Embryonic facial prominence (tissue), 1 donor: ENCODE measurements around the gene RPS15.
"Not testable (repeated sequence)": the region's sequence is repeated elsewhere in the genome, so short reads cannot be mapped to it uniquely, and the experiment has no call there.

ENCODE experiments used
- DNase-seq: peaks from one replicate; pipeline ENCODE4 v3.0.0-alpha.2; 2016; ENCODE audit errors: extremely low spot score

The RPS15 gene

DNA sequence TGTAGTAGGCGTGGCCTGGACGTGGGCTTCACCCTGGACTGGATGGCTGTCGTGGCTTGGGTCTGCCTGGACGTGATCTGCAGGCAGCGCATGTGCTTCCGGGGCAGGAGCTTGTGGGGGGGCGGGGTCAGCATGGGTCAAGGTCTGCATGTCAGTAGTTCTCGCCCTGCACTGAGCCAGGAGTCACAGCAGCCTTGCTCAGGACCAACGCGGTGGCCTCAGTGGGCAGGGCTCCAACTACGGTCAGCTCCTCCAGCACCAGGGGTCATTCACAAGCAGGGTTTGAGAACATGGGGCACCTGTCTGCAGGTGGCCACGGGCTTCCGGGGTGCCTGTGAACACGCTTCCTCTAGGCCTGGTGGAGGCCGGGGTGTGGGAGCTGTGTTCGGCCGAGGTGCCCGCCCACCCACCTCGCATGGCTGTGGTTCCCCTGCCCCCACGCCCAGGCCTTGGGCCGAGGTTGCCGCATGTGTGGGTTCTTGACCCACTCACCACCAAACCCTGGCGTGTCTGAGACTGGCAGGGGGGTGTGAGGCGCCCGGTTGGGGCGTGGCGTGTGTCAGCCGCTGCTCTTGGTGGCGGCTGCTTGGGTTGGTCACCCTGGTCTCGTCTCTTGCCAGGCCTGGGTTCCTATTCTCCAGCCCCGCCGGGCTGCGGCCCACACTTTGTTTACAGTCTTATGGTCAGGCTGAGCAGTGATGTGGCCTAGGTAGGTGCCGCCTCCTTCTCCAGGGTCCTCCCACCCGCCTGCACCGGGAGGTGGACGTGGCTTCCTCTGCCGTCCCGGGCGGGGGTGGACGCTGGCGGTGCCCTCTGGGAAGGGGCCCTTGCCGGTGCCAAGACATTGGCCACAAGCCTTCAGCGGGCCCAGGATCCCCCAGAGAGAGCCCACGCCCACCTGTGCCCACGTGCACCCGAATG is 4.8 kb upstream of the RPS15 start:
- DNase-seq = no peak

- no peak for DNase-seq
These were observed 4.2 kb upstream of the RPS15 start for GRCh38 chr19:1434040-1434366.

DNA sequence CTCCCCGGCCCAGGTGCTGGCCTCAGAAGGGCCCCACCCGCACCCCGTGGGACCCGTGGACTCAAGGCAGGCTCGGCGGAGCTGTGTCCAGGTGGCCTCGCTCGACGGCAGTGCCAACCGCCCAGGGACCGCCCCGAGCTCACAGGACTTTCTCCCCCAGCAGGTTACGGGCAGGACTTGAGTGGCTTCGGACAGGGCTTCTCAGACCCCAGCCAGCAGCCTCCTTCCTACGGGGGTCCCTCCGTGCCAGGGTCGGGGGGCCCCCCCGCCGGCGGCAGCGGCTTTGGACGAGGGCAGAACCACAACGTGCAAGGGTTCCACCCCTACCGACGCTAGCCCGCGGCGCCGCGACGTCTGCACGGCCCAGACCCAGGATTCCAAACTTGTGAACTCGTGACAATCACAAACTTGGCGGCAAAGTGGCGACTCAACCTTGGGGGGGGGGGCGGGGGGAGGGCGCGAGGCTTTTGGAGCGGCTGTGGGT is 3.6 kb upstream of the RPS15 start:
- DNase-seq = no peak

DNA sequence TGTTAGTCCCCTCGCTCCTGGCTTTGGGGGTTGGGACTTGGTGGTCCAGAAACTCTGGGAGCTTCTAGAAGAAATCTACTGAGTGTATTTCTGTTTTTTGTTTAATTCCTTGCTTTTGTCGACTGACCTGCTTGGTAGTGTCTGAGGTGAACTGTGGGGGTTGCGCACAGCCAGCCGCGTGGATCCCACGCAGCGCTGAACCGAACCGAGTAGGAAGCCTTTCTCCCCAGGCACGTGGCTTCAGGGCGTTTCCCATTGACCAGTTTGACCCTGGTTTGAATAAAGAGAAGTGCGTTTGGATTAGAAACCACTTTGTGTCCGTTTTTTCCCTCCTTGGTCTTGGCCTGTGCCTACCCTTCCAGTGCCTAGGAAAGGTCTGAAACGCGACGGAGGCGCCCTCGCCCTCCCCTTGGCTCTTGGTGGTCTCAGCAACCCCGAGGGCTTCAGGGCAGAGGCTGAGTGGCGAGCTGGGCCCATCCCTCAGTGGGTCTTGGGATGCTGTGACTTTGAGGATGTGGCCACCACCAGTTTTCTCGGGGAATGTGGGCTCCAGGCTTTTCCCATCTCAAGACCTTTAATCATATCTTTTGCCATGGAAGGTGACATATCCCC is 2.7 kb upstream of the RPS15 start:
- no peak for DNase-seq

GRCh38 chr19:1437609-1438008 is 587 bp upstream of the RPS15 start:
- DNase-seq = no peak

DNA sequence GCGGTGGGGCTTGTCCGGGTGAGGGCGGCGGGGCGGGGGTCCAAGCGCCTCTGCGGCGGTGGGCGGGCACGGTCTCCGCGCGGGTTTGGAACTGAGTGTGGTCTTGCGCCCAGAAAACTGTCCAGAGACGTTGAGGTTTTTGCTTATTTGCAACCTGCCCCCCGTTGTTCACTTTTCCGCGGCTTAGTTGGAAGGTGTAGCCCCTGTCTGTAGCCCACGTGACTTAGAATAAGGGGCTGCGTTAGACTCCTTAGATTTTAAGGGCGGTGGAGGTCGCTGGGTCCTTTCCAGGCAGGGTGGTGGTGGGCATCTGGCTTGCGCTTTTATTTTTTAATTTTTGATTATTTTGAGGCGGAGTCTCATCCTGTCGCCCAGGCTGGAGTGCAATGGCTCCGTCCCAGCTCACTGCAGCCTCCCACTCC is 748 bp downstream of the RPS15 start:
- DNase-seq = no peak

DNA sequence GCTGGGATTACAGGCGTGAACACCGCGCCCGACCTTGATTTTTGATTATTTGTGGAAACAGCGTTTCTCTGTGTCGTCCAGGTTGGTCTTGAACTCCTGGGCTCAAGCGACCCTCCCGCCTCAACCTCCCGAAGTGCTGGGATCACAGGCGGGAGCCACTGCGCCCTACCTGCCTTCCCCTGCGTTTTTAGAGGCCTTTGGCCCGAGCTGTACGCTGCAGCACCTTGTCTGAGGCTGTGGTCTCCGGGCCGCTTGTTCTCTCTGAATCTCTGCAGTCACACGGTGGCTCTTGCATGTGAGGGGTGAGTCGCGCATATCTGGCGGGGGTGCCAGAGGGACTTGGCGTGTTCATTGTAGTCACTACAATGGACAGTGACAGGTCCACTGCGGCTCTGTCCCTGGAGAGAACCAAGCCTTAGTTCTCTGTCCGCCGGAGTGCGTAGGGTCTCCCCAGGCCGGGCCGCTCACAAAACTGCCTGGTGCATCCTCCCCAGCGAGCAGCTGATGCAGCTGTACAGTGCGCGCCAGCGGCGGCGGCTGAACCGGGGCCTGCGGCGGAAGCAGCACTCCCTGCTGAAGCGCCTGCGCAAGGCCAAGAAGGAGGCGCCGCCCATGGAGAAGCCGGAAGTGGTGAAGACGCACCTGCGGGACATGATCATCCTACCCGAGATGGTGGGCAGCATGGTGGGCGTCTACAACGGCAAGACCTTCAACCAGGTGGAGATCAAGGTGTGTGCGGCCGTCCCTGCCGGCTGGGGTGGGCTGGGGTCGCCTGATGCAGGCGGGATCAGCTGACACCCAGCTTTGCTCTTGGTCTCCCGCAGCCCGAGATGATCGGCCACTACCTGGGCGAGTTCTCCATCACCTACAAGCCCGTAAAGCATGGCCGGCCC is 1.6 kb downstream of the RPS15 start:
- not testable (repeated sequence) for DNase-seq

- no peak for DNase-seq
These were observed 2.2 kb downstream of the RPS15 start for GRCh38 chr19:1440418-1440801.

DNA sequence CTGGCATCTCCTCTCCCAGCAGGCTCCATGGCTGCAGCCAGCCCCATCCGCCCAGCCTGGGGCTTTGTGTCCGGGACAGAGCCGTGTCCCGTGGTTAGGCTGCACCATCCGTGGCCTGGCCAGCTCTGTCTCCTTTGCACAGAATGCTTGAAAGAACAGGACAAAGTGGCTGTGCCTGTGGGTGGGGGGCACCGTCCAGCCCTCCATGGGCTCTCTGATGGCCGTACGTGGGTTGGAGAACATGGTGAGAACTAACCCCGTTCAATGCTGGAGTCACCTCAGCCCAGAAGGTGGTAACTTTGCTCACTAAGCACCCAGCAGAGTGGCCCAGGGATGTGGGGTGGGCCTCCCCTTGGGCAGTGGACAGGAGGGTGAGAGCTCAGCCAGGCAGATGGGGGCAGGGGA is 2.8 kb downstream of the RPS15 start:
- DNase-seq = no peak

- no peak for DNase-seq
These were observed 3.7 kb downstream of the RPS15 start for GRCh38 chr19:1441677-1442438.

- DNase-seq = no peak
These were observed 7.2 kb downstream of the RPS15 start for GRCh38 chr19:1445185-1445931.

DNA sequence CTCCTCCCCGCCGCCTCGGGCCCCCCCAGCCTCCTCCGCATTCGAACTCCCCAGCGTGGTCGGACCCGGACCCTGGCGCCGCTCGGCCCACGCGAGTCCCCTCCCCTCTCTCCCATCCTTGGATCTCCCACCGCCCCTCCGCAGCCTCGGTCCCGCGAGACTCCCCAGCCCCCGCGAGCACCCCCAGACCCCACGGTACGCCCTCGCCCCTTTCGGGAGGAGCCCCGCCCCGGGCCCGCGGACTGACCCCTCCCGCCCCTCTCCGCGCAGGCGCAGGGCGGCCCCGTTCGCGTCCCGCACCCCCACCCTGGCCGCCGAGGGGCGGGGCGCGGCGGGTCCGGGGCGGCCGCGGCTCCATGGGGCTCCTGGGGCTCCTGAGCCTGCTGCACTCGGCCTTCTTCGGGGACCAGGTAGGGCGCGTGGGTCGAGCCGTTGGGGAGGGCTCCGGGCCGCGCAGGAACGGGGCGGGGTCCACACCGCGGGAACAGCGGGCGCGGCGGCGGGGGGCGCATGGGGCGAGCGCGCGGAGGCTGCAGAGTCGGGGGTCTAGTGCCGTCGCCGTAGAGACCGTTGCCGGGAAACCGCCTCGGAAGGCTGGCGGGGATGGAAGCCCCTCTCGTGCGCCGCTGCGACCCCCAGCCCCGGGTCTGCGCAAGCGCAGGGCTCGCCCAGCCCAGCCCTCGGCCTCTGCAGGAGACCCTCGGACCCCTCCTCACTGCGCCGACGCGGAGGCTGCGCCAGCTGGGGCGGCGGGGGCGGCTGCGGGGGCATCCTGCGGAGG is 7.9 kb downstream of the RPS15 start:
- DNase-seq = no peak

DNA sequence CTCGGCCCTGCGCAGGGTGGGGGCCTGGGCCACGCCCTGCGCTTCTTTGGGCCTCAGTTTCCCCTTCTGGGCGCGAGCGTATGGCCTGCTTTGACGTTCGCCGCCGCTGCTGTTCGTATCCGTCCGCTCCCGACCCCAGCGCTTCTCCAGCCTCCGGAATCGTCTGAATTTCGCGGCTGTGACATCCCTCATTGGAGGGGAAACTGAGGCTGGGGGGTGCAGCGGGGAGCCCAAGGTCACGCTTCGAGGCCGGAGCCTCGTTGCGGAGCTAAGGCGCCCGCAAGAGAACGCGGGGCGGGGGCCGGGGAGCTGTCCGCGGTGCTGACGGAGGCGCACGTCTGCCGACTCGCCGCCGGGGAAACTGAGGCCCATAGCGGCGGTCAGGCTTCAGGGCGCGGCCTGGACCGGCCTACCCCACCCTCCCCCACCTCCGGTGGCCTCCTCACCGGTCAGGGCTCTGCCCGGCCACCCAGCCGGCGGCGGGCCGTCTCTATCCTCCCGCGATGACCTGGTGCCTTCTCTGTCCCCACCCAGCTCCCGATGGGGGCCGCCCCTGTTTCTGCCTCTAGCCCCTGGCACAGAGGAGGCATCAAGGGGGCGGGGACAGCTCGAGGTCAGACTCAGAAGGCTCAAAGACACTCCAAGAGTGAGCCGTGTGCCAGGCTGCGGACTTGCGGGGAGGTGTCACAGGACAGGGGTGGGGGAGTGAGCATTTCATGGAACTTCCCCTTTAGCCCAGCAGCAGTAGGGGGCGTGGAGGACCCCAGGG is 8.7 kb downstream of the RPS15 start:
- no peak for DNase-seq

DNA sequence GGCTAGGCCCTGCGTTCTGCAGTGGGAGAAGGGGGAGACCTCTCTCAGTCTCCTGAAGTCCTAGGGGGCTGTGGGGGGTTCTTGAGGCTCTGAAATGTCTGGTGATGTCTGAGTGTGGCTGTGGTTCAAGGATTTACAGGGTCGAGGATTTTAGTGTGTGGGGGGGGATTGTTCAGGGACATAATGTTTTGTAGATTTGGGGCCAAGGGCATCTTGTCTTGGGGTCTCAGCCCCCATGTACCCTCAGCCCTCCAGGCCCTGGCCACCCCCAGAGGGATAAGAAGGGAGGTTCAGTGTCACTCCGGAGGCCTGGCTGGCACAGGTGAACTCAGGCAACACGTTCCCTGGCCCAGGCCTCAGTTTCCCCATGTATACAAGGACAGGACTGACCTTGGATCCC is 9.3 kb downstream of the RPS15 start:
- no peak for DNase-seq

DNA sequence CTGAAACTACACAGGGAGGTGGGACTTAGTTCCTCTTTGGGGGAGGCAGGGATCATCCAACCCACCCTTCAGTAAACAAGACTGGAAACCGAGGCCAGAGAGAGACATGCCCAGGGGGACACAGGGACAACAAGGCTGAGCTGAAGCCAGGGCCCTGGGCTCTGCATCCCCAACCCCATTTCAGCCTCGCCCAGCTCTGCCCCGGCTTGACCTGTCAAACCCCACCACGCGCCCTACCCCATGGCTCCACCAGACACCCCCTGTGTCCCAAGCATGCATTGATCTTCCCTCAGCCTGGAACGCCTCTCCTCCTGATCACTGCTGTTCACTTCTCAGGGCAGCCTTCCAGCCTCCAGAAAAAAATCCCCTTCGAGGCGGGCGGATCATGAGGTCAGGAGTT is 9.7 kb downstream of the RPS15 start:
- DNase-seq = no peak

DNA sequence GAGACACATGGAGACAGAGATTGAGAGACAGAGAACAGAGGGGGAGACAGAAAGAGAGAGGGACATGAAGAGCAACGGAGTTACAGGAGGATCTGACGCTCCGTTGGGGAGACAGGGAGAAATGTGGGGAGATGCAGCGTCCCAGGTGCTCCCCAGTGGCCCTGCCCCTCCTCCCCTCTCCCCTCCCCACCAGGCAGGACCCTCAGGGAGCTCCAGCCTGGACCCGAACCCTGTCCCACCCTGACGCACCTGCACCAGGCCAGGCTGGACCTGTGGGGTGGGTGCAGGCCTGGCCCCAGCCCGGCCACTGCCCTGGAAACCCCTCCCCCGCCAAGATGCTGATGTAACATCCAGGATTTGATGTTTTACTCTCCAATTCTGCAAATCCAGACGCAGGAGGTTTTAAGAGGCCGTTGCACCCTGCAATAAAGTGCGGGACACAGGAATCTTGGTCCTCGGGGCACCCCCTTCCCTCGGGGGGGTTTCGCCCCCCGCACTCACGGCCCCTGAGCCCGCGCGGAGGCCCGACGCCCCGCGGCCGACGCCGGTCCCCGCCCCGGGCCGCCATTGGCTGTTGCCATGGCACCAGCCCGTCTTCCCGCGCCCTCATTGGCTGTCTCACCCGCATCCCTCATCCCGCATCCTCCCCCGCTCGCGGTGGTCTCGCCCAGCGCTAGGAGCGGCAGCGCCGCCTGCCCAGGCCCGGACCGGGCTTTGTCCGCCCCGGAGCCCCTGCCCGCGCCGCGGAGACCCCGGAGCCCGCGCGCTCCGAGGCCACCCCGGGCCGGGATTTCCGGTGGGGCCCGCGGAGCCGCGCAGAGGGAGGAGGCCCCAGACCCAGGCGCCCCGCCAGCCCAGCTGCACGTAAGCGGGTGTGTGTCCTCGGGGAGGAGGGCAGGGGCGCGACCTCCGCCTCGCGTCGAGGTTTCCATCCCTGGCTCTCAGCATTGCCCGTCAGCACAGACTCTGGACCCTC is 11.6 kb downstream of the RPS15 start, which contains the start of gene APC2:
Gene APC2 (plus strand): TSS at position 655 of the 976 bp plus-strand sequence. CDS start 2,881 bp downstream, outside the sequence.
- no peak for DNase-seq

DNA sequence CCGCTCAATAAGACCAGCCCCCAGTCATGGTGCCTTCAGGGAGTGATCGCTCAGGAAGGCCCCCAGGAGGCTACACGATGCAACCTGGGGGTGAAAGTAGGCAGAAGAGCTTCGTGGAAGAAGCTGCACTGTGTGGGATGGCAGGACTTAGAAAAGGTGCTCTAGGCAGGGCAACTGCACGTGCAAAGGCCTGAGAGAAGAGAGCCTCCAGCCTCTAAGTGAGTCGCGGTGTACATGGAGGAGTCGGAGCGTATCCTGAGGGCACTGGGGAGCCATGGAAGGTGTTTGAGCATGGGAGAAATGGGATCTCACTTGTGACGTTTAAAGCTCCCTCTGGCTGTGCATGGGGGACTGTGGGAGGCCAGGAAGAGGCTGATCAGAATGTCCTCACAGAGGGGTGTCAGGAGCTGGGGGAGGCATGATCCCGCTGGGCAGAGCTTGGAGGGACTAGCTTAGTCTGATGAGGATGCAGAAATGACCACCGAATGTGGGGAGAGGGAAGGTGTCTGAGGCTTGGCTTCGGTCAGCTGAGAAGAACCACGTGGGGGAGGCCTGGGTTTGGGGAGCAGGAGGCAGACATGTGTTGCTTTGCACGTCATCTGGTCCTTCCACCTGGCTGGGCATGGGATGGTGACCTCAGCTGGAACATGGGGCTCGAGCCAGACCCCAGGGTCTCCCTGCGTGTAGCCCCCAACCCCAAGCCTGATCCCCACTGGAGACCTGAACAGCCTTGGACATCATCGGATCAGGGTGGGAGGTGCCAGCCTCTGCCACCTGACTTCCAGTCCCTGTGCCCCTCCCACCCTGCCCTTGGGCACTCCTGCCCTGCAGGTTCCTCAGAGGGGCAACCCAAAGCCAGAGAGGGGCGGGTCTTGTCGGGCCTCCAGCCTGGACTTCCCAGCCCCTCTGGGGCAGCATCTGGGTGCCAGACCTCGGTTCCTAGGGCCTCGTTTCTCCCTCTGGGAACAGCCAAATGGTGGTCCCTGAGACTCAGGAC is 12.8 kb downstream of the RPS15 start:
- DNase-seq = no peak
